A549 (cell line): ENCODE results near the gene COL13A1.

Source experiments
- BHLHE40 ChIP-seq: IDR thresholded peaks from 2 replicates; pipeline ENCODE4 v1.6.1; 2012; ENCODE audit warnings: low read depth, low read length, inconsistent platforms
- CHD2 ChIP-seq: fragments of 150-350 bp; IDR thresholded peaks from 2 replicates; pipeline ENCODE4 v1.6.1; 2014; ENCODE audit warnings: low read length; ENCODE audit not compliant: partially characterized antibody
- CTCF ChIP-seq: fragments of >200 bp; sonication (Bioruptor Twin); formaldehyde crosslinking; IDR thresholded peaks from 3 replicates; pipeline ENCODE4 v1.5.1; 2016
- MAX ChIP-seq: IDR thresholded peaks from 2 replicates; pipeline ENCODE4 v1.6.1; 2012
- NR3C1 ChIP-seq: fragments of >200 bp; sonication (Bioruptor Twin); formaldehyde crosslinking; IDR thresholded peaks from 3 replicates; pipeline ENCODE4 v1.6.1; 2017
- POLR2A ChIP-seq: IDR thresholded peaks from 2 replicates; pipeline ENCODE4 v1.6.1; 2012; ENCODE audit warnings: mild to moderate bottlenecking, low read length
- RFX5 ChIP-seq: fragments of 450-650 bp; IDR thresholded peaks from 2 replicates; pipeline ENCODE4 v1.7.1; 2014; ENCODE audit warnings: antibody characterized with exemption, mild to moderate bottlenecking, moderate library complexity
- SMC3 ChIP-seq: fragments of >200 bp; sonication (Bioruptor Twin); formaldehyde crosslinking; IDR thresholded peaks from 3 replicates; pipeline ENCODE4 v1.6.1; 2018; ENCODE audit warnings: inconsistent platforms
- TP53 ChIP-seq: fragments of 250-450 bp; sonication (Bioruptor Pico); IDR thresholded peaks from 2 replicates; pipeline ENCODE4 v1.5.0; 2021; ENCODE audit warnings: mild to moderate bottlenecking, moderate library complexity

GRCh38 chr10:69866688-69867461, 65.2 kb downstream of the COL13A1 start:
- TF ChIP-seq TP53 (CRISPR knock-in tag) (no peak), NR3C1 (no peak), CTCF (no peak), CHD2 (no peak), BHLHE40 (no peak), MAX (no peak), POLR2A (no peak), SMC3 (no peak), RFX5 (no peak)
